Gastroesophageal sphincter (tissue), 3 donors: ENCODE measurements around the gene VTI1A.

Experiments used
- CTCF ChIP-seq, 4 experiments: fragments of 200-600 bp in 2 of 4; fragments of 450-650 bp in 2 of 4; sonication (generic) in 1 of 4; IDR thresholded peaks; one replicate each; pipeline ENCODE4 v1.5.1; 2017 to 2019; ENCODE audit warnings: antibody characterized with exemption in 4 of 4, mild to moderate bottlenecking in 2 of 4, moderate library complexity in 2 of 4
- EP300 ChIP-seq: sonication (generic); formaldehyde crosslinking; IDR thresholded peaks from one replicate; pipeline ENCODE4 v1.6.1; 2017; ENCODE audit warnings: antibody characterized with exemption, mild to moderate bottlenecking
- POLR2A ChIP-seq, 2 donors: fragments of 450-650 bp; IDR thresholded peaks; one replicate each; pipeline ENCODE4 v1.6.1; 2017; ENCODE audit warnings: antibody characterized with exemption in 2 of 2, mild to moderate bottlenecking in 2 of 2, moderate library complexity in 1 of 2
- POLR2AphosphoS5 ChIP-seq: sonication (generic); formaldehyde crosslinking; IDR thresholded peaks from one replicate; pipeline ENCODE4 v1.6.1; 2017; ENCODE audit warnings: antibody characterized with exemption

GRCh38 chr10:112402917-112403316, 44.1 kb upstream of the VTI1A start:
- TF ChIP-seq CTCF (IDR thresholded peaks at IDR 0.05) = no peak
- no peak for TF ChIP-seq POLR2A (IDR thresholded peaks at IDR 0.05)
- TF ChIP-seq POLR2AphosphoS5 = no peak
- no peak for TF ChIP-seq EP300
